MM.1S (cell line): ENCODE measurements around the gene CCDC198.

Source experiments
- DNase-seq: peaks from one replicate; pipeline ENCODE4 v3.0.0-alpha.2; 2015
- H2AFZ ChIP-seq: fragments of 300-600 bp; sonication (generic); 2 replicates; pipeline ENCODE4 v1.6.0; 2016; ENCODE audit warnings: antibody characterized with exemption, low read length
- H3F3A ChIP-seq: fragments of 300-600 bp; sonication (generic); 2 replicates; pipeline ENCODE4 v1.6.1; 2016; ENCODE audit warnings: mild to moderate bottlenecking, antibody characterized with exemption, low read length, moderate library complexity, mixed read lengths; ENCODE audit not compliant: insufficient read depth
- H3K27ac ChIP-seq: fragments of 300-600 bp; sonication (generic); 2 replicates; pipeline ENCODE4 v1.5.1; 2016; ENCODE audit warnings: mild to moderate bottlenecking, low read length
- H3K27me3 ChIP-seq: fragments of 300-600 bp; sonication (generic); replicated peaks from 2 replicates; pipeline ENCODE4 v1.6.0; 2016; ENCODE audit warnings: low read length; ENCODE audit not compliant: insufficient read depth
- H3K36me3 ChIP-seq: fragments of 300-600 bp; sonication (generic); replicated peaks from 2 replicates; pipeline ENCODE4 v1.6.1; 2016; ENCODE audit warnings: mild to moderate bottlenecking, low read length, mixed read lengths; ENCODE audit not compliant: insufficient read depth
- H3K4me1 ChIP-seq: fragments of 300-600 bp; sonication (generic); 2 replicates; pipeline ENCODE4 v1.6.1; 2016; ENCODE audit warnings: low read length, mixed read lengths
- H3K4me2 ChIP-seq: fragments of 300-600 bp; sonication (generic); 2 replicates; pipeline ENCODE4 v1.6.0; 2016; ENCODE audit warnings: low read depth, low read length
- H3K4me3 ChIP-seq: fragments of 300-600 bp; sonication (generic); 2 replicates; pipeline ENCODE4 v1.5.1; 2016; ENCODE audit warnings: low read length, mixed read lengths
- H3K79me2 ChIP-seq: fragments of 300-600 bp; sonication (generic); 2 replicates; pipeline ENCODE4 v1.6.1; 2016; ENCODE audit warnings: mixed run types, low read length, mixed read lengths
- H3K9ac ChIP-seq: fragments of 300-600 bp; sonication (generic); 2 replicates; pipeline ENCODE4 v1.6.1; 2016; ENCODE audit warnings: low read length, mixed read lengths
- H3K9me2 ChIP-seq: fragments of 300-600 bp; sonication (generic); replicated peaks from 2 replicates; pipeline ENCODE4 v1.6.1; 2016; ENCODE audit warnings: mild to moderate bottlenecking, low read length, mixed read lengths; ENCODE audit not compliant: insufficient read depth
- H3K9me3 ChIP-seq: fragments of 300-600 bp; sonication (generic); replicated peaks from 2 replicates; pipeline ENCODE4 v1.6.1; 2016; ENCODE audit warnings: mild to moderate bottlenecking, low read length, mixed read lengths; ENCODE audit not compliant: insufficient read depth
- H4K20me1 ChIP-seq: fragments of 300-600 bp; sonication (generic); 2 replicates; pipeline ENCODE4 v1.6.1; 2016; ENCODE audit warnings: mild to moderate bottlenecking, low read length, moderate library complexity, mixed read lengths; ENCODE audit not compliant: insufficient read depth
- CTCF ChIP-seq: fragments of 300-600 bp; sonication (generic); IDR thresholded peaks from 2 replicates; pipeline ENCODE4 v1.5.1; 2016; ENCODE audit warnings: antibody characterized with exemption, low read length, mixed read lengths
- EZH2 ChIP-seq: fragments of 300-600 bp; sonication (generic); optimal IDR thresholded peaks from 2 replicates; pipeline ENCODE3; 2017; ENCODE audit warnings: low read depth, mild to moderate bottlenecking, antibody characterized with exemption, low read length, mixed read lengths
- EZH2phosphoT487 ChIP-seq: fragments of 300-600 bp; sonication (generic); IDR thresholded peaks from 2 replicates; pipeline ENCODE4 v1.6.1; 2018; ENCODE audit warnings: antibody characterized with exemption, low read length

CCDC198 gene

GRCh38 chr14:57420033-57420432 lies 73.6 kb downstream of the CCDC198 start:
- H4K20me1 ChIP-seq, result no peaks in the 10 kb centered on the region
- H3K79me2 ChIP-seq, result no peaks in the 10 kb centered on the region
- no peak for DNase-seq
- no peaks in the 10 kb centered on the region for H3F3A ChIP-seq
- TF ChIP-seq CTCF (no peak), EZH2 (no peak), EZH2phosphoT487 (no peak)
- no peaks in the 10 kb centered on the region for H3K9me3 ChIP-seq
- H3K9ac ChIP-seq, result no peak overlapping the region
- no peak overlapping the region for H3K4me2 ChIP-seq
- no peak overlapping the region for H3K27ac ChIP-seq
- no peaks in the 10 kb centered on the region for H3K27me3 ChIP-seq
- H3K9me2 ChIP-seq, result no peaks in the 10 kb centered on the region
- no peaks in the 10 kb centered on the region for H3K4me1 ChIP-seq
- no peak overlapping the region for H3K4me3 ChIP-seq
- H2AFZ ChIP-seq, result no peak overlapping the region
- H3K36me3 ChIP-seq, result no peaks in the 10 kb centered on the region
